Ascending aorta (tissue), 2 donors: ENCODE results near the gene AP2A2. TPM values are rescaled to one million over a fixed set of nuclear protein-coding genes. Genes with fewer than 3 reads are reported as not detected.

Experiments used
- DNase-seq, 2 donors: peaks; one replicate each; pipeline ENCODE4 v3.0.0-alpha.2; 2019; ENCODE audit warnings: low spot score in 2 of 2
- H3K27ac ChIP-seq, 2 donors: fragments of 200-600 bp; sonication (generic); one replicate each; pipeline ENCODE4 v1.5.1; 2016 to 2017; ENCODE audit warnings: mild to moderate bottlenecking in 1 of 2
- H3K27me3 ChIP-seq: fragments of 200-600 bp; sonication (generic); one replicate; pipeline ENCODE4 v1.5.1; 2017
- H3K36me3 ChIP-seq, 2 donors: fragments of 200-600 bp; sonication (generic); one replicate each; pipeline ENCODE4 v1.5.1; 2016
- H3K4me1 ChIP-seq, 2 donors: fragments of 200-600 bp; sonication (generic); one replicate each; pipeline ENCODE4 v1.5.1; 2016 to 2017; ENCODE audit warnings: mild to moderate bottlenecking in 1 of 2
- H3K4me3 ChIP-seq, 2 donors: fragments of 200-600 bp; sonication (generic); one replicate each; pipeline ENCODE4 v1.5.1; 2016 to 2017; ENCODE audit warnings: mild to moderate bottlenecking in 1 of 2
- H3K9me3 ChIP-seq, 2 donors: fragments of 200-600 bp; sonication (generic); one replicate each; pipeline ENCODE4 v1.5.1; 2016
- CTCF ChIP-seq, 3 experiments: fragments of 200-600 bp in 2 of 3; fragments of 450-650 bp in 1 of 3; sonication (generic) in 2 of 3; IDR thresholded peaks; one replicate each; pipeline ENCODE4 v1.5.1; 2016 to 2019; ENCODE audit warnings: antibody characterized with exemption in 3 of 3, mild to moderate bottlenecking in 1 of 3, moderate library complexity in 1 of 3
- intact Hi-C: fragments of 100-400 bp; cut with DNase I; formaldehyde crosslinking; loops from one replicate; pipeline ENCODE4 v1.15.1; 2023
- total RNA-seq: library from RNA; depleted of rRNA; stranded (reverse); fragments of >200 nt; gene quantifications from one replicate; pipeline ENCODE4 v1.1.0, GENCODE V29; 2016

Gene AP2A2
- total RNA-seq, 1 donor from 2014 or later: 118 TPM

- intact Hi-C loops: no loop called here
- Histone ChIP-seq H3K27ac (no peak overlapping the region), H3K36me3 (peaks cover 69 to 89% of the 10 kb centered on the region in 2 donors), H3K4me1 (no peaks in the 10 kb centered on the region), H3K4me3 (no peak overlapping the region), H3K27me3 (no peaks in the 10 kb centered on the region), H3K9me3 (no peaks in the 10 kb centered on the region)
- no peak for TF ChIP-seq CTCF (IDR thresholded peaks at IDR 0.05)
- no peak for DNase-seq
These were observed 66.1 kb downstream of the AP2A2 start for GRCh38 chr11:991711-992307.

- no peak overlapping the region for H3K27ac ChIP-seq
- TF ChIP-seq CTCF (IDR thresholded peaks at IDR 0.05): no peak
- H3K9me3 ChIP-seq: no peaks in the 10 kb centered on the region
- intact Hi-C loops: no loop called here
- H3K4me1 ChIP-seq: no peaks in the 10 kb centered on the region
- no peaks in the 10 kb centered on the region for H3K27me3 ChIP-seq
- H3K4me3 ChIP-seq: no peak overlapping the region
- H3K36me3 ChIP-seq: peaks cover 64 to 87% of the 10 kb centered on the region in 2 donors
- DNase-seq: no peak
These were observed 66.9 kb downstream of the AP2A2 start for GRCh38 chr11:992577-992976.

- H3K4me3 ChIP-seq: no peak overlapping the region
- intact Hi-C loops: no loop called here
- TF ChIP-seq CTCF (IDR thresholded peaks at IDR 0.05): no peak
- H3K27me3 ChIP-seq: no peaks in the 10 kb centered on the region
- H3K4me1 ChIP-seq: no peaks in the 10 kb centered on the region
- H3K9me3 ChIP-seq: no peaks in the 10 kb centered on the region
- no peak overlapping the region for H3K27ac ChIP-seq
- peaks cover 59 to 76% of the 10 kb centered on the region in 2 donors for H3K36me3 ChIP-seq
- no peak for DNase-seq
These were observed 68.0 kb downstream of the AP2A2 start for GRCh38 chr11:993632-994167.

GRCh38 chr11:995044-995751 lies 69.5 kb downstream of the AP2A2 start:
- no peaks in the 10 kb centered on the region for H3K27me3 ChIP-seq
- intact Hi-C loops: no loop called here
- no peaks in the 10 kb centered on the region for H3K9me3 ChIP-seq
- no peak for TF ChIP-seq CTCF (IDR thresholded peaks at IDR 0.05)
- no peak overlapping the region for H3K27ac ChIP-seq
- DNase-seq: no peak
- H3K4me3 ChIP-seq: no peak overlapping the region
- peaks cover 45 to 67% of the 10 kb centered on the region in 2 donors for H3K36me3 ChIP-seq
- no peaks in the 10 kb centered on the region for H3K4me1 ChIP-seq

GRCh38 chr11:995752-996420 lies 70.2 kb downstream of the AP2A2 start:
- Histone ChIP-seq H3K36me3 (peaks cover 51 to 73% of the 10 kb centered on the region in 2 donors), H3K27me3 (no peaks in the 10 kb centered on the region), H3K9me3 (no peaks in the 10 kb centered on the region), H3K4me1 (no peaks in the 10 kb centered on the region), H3K4me3 (no peak overlapping the region), H3K27ac (no peak overlapping the region)
- DNase-seq: no peak
- no peak for TF ChIP-seq CTCF (IDR thresholded peaks at IDR 0.05)
- intact Hi-C loops: no loop called here
